Smooth muscle cell (in vitro differentiated cells): ENCODE data around the gene CDH4. TPM values are rescaled to one million over a fixed set of nuclear protein-coding genes. Genes with fewer than 3 reads are reported as not detected.

Source experiments
- DNase-seq: peaks from one replicate; lab custom pipeline; 2025; ENCODE audit not compliant: unreplicated experiment; lab: John Stamatoyannopoulos, UW
- H2AFZ ChIP-seq: fragments of 200-600 bp; sonication (generic); 2 replicates; pipeline ENCODE4 v1.6.0; 2016; ENCODE audit warnings: antibody characterized with exemption, low read depth, mild to moderate bottlenecking
- H3F3A ChIP-seq: fragments of 200-600 bp; sonication (generic); 2 replicates; pipeline ENCODE4 v1.6.0; 2017; ENCODE audit warnings: antibody characterized with exemption, low read depth
- H3K27ac ChIP-seq: fragments of 200-600 bp; sonication (generic); 2 replicates; pipeline ENCODE4 v1.5.1; 2016; ENCODE audit warnings: low read depth, mild to moderate bottlenecking
- H3K27me3 ChIP-seq: fragments of 200-600 bp; sonication (generic); 2 replicates; pipeline ENCODE4 v1.6.1; 2016; ENCODE audit warnings: low read depth, mild to moderate bottlenecking
- H3K36me3 ChIP-seq: fragments of 200-600 bp; sonication (generic); 2 replicates; pipeline ENCODE4 v1.5.1; 2016; ENCODE audit warnings: low read depth
- H3K4me1 ChIP-seq: fragments of 200-600 bp; sonication (generic); 2 replicates; pipeline ENCODE4 v1.5.1; 2016; ENCODE audit warnings: low read depth
- H3K4me2 ChIP-seq: fragments of 200-600 bp; sonication (generic); 2 replicates; pipeline ENCODE4 v1.6.0; 2016; ENCODE audit warnings: mild to moderate bottlenecking
- H3K4me3 ChIP-seq: fragments of 200-600 bp; sonication (generic); 2 replicates; pipeline ENCODE4 v1.5.1; 2016; ENCODE audit warnings: mild to moderate bottlenecking
- H3K79me2 ChIP-seq: fragments of 200-600 bp; sonication (generic); 2 replicates; pipeline ENCODE4 v1.6.0; 2016; ENCODE audit warnings: low read depth, mild to moderate bottlenecking
- H3K9ac ChIP-seq: fragments of 200-600 bp; sonication (generic); 2 replicates; pipeline ENCODE4 v1.6.0; 2016; ENCODE audit warnings: low read depth
- H3K9me3 ChIP-seq: fragments of 200-600 bp; sonication (generic); replicated peaks from 2 replicates; pipeline ENCODE4 v1.5.1; 2016; ENCODE audit warnings: low read depth
- H4K20me1 ChIP-seq: fragments of 200-600 bp; sonication (generic); 2 replicates; pipeline ENCODE4 v1.6.0; 2016; ENCODE audit warnings: low read depth
- CTCF ChIP-seq: fragments of 200-600 bp; sonication (generic); IDR thresholded peaks from 2 replicates; pipeline ENCODE4 v1.5.1; 2017; ENCODE audit warnings: borderline replicate concordance, mild to moderate bottlenecking, antibody characterized with exemption; ENCODE audit not compliant: insufficient read depth, poor library complexity, severe bottlenecking
- WGBS: methylation state at CpG from one replicate; pipeline ENCODE4 v1.1.7; 2016; ENCODE audit warnings: low lambda C conversion rate; 5-methylcytosine and 5-hydroxymethylcytosine counted together
- polyA plus RNA-seq: library from polyadenylated mRNA; unstranded; fragments of >200 nt; fragmentation: Nextera tagmentation; extraction: Ambion mirVana; gene quantifications from 2 replicates; pipeline ENCODE4 v1.2.1, GENCODE V29; 2016
- total RNA-seq: library from RNA; depleted of rRNA; stranded (reverse); fragments of >200 nt; gene quantifications from 2 replicates; pipeline ENCODE4 v1.2.3, GENCODE V29; 2014

CDH4 gene
- total and polyA plus RNA-seq, 2 experiments from 2014 or later, result 0.03 to 0.04 TPM

DNA sequence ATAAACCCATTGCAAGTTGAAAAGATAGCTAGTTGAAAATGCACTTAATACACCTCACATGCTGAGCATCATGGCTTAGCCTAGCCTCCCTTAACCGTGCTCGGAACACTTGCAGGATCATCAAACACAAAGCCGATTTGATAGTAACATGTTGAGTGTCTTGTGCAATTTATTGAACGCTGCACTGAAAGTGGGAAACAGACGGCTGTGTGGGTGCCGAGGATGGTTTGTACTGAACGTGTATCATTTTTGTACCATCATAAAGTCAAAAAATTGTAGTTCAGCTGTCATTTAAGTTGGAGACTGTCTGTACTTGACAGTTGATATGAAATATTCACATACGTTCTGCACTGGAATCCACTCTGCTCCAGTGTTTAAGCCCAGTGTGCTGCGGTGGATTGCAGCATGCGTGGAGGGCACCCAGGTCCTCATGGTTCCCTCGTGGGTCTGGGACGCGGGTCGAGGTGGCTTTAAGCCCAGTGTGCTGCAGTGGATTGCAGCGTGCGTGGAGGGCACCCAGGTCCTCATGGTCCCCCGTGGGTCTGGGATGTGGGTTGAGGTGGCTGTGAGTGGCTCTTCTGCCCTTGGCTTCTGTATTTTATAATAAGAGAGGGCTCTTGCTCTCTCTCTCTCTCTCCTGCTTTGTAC is 77.0 kb downstream of the CDH4 start:
- H2AFZ ChIP-seq, result no peak overlapping the region
- 85% methylated on average over 17 of the region's 17 CpGs for WGBS

GRCh38 chr20:61330441-61330840 is 78.4 kb downstream of the CDH4 start:
- Histone ChIP-seq H3K27ac (no peak overlapping the region), H3K36me3 (no peaks in the 10 kb centered on the region), H3K27me3 (peaks cover 23% of the 10 kb centered on the region), H3K4me2 (no peak overlapping the region), H3F3A (no peaks in the 10 kb centered on the region), H2AFZ (no peak overlapping the region), H3K79me2 (no peaks in the 10 kb centered on the region), H3K4me3 (no peak overlapping the region), H3K9me3 (no peaks in the 10 kb centered on the region), H3K4me1 (no peaks in the 10 kb centered on the region), H3K9ac (no peak overlapping the region), H4K20me1 (no peaks in the 10 kb centered on the region)
- no peak for DNase-seq
- no peak for TF ChIP-seq CTCF
- 76% methylated on average over 14 of the region's 14 CpGs for WGBS

More for the DNA sequence above, 77.0 kb downstream of the CDH4 start:
- H3K9me3 ChIP-seq, result no peaks in the 10 kb centered on the region
- no peak for DNase-seq
- no peaks in the 10 kb centered on the region for H3F3A ChIP-seq
- no peak overlapping the region for H3K4me3 ChIP-seq
- no peaks in the 10 kb centered on the region for H3K4me1 ChIP-seq
- no peaks in the 10 kb centered on the region for H3K36me3 ChIP-seq
- peaks cover 21% of the 10 kb centered on the region for H3K27me3 ChIP-seq
- no peak overlapping the region for H3K9ac ChIP-seq
- no peak overlapping the region for H3K4me2 ChIP-seq
- no peaks in the 10 kb centered on the region for H3K79me2 ChIP-seq
- TF ChIP-seq CTCF, result no peak
- H3K27ac ChIP-seq, result no peak overlapping the region
- no peaks in the 10 kb centered on the region for H4K20me1 ChIP-seq

DNA sequence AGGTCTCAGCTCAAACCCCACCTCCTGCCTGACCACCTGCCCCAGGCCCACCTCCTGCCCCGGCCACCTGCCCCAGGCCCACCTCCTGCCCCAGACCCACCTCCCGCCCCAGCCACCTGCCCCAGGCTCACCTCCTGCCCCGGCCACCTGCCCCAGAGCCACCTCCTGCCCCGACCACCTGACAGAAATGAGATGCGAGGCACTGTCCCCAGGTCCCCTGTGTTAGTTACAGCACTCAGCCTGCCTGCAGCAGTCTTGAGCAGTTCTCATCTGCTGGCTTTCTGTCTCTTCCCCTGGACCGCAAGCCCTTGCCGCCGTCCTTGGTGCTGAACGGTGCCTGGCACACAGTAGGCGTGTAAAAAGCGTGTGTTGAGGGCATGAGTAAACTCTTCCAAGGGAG is 79.5 kb downstream of the CDH4 start:
- no peak for TF ChIP-seq CTCF
- Histone ChIP-seq H3K4me2 (no peak overlapping the region), H3K9ac (no peak overlapping the region), H3K4me1 (no peaks in the 10 kb centered on the region), H3K4me3 (no peak overlapping the region), H3F3A (no peaks in the 10 kb centered on the region), H4K20me1 (no peaks in the 10 kb centered on the region), H3K27me3 (peaks cover 21% of the 10 kb centered on the region), H3K9me3 (no peaks in the 10 kb centered on the region), H2AFZ (no peak overlapping the region), H3K27ac (no peak overlapping the region), H3K36me3 (no peaks in the 10 kb centered on the region), H3K79me2 (no peaks in the 10 kb centered on the region)
- 84% methylated on average over 10 of the region's 11 CpGs for WGBS
- peak; percentile 17 for DNase-seq
